CD4-positive, alpha-beta T cell treated with Interleukin-6 at 100 ng/mL for 8 hours (primary cell): ENCODE measurements around the gene CLASP1.
"Not testable (repeated sequence)": the region's sequence is repeated elsewhere in the genome, so short reads cannot be mapped to it uniquely, and the experiment has no call there.

Source experiments
- DNase-seq: peaks from one replicate; pipeline ENCODE4 v3.0.0-alpha.2; 2020; ENCODE audit warnings: mixed read lengths, low spot score

Gene CLASP1

GRCh38 chr2:121313701-121314100 lies 335.6 kb downstream of the CLASP1 start:
- not testable (repeated sequence) for DNase-seq

- DNase-seq, result no peak
Measured at GRCh38 chr2:121309801-121310200, 339.5 kb downstream of the CLASP1 start.

- DNase-seq, result no peak
Measured at GRCh38 chr2:121309323-121309722, 339.9 kb downstream of the CLASP1 start.

- DNase-seq, result no peak
Measured at GRCh38 chr2:121307048-121307447, 342.2 kb downstream of the CLASP1 start.

- DNase-seq, result no peak
Measured at GRCh38 chr2:121304941-121305340, 344.3 kb downstream of the CLASP1 start.

- DNase-seq, result no peak
Measured at GRCh38 chr2:121303531-121304263, 345.6 kb downstream of the CLASP1 start.

- not testable (repeated sequence) for DNase-seq
Measured at GRCh38 chr2:121301190-121301589, 348.1 kb downstream of the CLASP1 start.

GRCh38 chr2:121298476-121298875 lies 350.8 kb downstream of the CLASP1 start:
- DNase-seq, result no peak

GRCh38 chr2:121297866-121298265 lies 351.4 kb downstream of the CLASP1 start:
- DNase-seq, result not testable (repeated sequence)

GRCh38 chr2:121297217-121297830 lies 351.9 kb downstream of the CLASP1 start:
- DNase-seq, result no peak

- no peak for DNase-seq
Measured at GRCh38 chr2:121295911-121296650, 353.2 kb downstream of the CLASP1 start.

- DNase-seq, result no peak
Measured at GRCh38 chr2:121294881-121295840, 354.1 kb downstream of the CLASP1 start.

- DNase-seq, result no peak
Measured at GRCh38 chr2:121293450-121294325, 355.6 kb downstream of the CLASP1 start.

GRCh38 chr2:121291251-121291580 lies 358.0 kb downstream of the CLASP1 start:
- no peak for DNase-seq

- DNase-seq, result no peak
Measured at GRCh38 chr2:121289271-121289670, 360.0 kb downstream of the CLASP1 start.

- DNase-seq, result no peak
Measured at GRCh38 chr2:121288454-121289231, 360.6 kb downstream of the CLASP1 start.

GRCh38 chr2:121287956-121288355 lies 361.3 kb downstream of the CLASP1 start:
- no peak for DNase-seq
